Measurements from ENCODE around the gene CNTNAP2.

DNA sequence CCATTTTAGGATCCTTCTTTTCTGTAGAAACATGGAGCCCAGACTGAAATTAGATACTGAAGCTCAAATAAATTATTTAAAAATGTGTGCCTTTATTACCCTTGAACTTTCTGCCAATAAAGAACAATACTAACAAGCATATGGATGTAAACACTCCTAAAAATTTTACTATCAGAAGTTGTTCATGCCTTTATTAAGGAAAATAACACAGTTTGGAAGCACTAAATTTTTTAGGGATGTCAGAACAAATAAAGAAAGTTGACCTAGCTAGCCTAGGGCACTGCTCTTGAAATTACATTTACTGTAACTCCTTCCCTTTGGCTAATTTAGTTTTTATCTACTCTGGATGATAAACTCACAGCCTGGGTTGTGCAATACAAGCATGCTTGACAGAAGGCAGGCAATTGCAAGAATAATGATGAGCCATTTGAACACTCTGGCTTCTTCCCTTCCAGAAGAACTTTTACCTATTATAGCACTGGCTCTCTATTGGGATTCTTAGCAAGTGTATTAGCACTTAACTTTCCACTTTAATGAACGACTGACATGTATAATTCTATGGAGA lies 2122.2 kb downstream of the CNTNAP2 start:
- TF ChIP-seq, protein P1, sequence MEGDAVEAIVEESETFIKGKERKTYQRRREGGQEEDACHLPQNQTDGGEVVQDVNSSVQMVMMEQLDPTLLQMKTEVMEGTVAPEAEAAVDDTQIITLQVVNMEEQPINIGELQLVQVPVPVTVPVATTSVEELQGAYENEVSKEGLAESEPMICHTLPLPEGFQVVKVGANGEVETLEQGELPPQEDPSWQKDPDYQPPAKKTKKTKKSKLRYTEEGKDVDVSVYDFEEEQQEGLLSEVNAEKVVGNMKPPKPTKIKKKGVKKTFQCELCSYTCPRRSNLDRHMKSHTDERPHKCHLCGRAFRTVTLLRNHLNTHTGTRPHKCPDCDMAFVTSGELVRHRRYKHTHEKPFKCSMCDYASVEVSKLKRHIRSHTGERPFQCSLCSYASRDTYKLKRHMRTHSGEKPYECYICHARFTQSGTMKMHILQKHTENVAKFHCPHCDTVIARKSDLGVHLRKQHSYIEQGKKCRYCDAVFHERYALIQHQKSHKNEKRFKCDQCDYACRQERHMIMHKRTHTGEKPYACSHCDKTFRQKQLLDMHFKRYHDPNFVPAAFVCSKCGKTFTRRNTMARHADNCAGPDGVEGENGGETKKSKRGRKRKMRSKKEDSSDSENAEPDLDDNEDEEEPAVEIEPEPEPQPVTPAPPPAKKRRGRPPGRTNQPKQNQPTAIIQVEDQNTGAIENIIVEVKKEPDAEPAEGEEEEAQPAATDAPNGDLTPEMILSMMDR (IDR thresholded peaks at IDR 0.05), result no peak
- no peak for TF ChIP-seq EP300 (IDR thresholded peaks at IDR 0.05)

Measured in tibial nerve (tissue), 4 donors.